Caki2 (cell line): ENCODE data around the gene RALGPS2. TPM values are rescaled to one million over a fixed set of nuclear protein-coding genes. Genes with fewer than 3 reads are reported as not detected.

Experiments
- DNase-seq: peaks from one replicate; pipeline ENCODE4 v3.0.0-alpha.2; 2015; ENCODE audit warnings: low read depth
- in situ Hi-C: cut with HindIII; loops from 2 replicates; pipeline ENCODE4 v1.10.0; 2016; ENCODE audit warnings: low sequenced_read_pairs, low pct_unique_long_range_greater_than_20kb, mixed read lengths
- total RNA-seq: library from RNA; depleted of rRNA; stranded (reverse); fragments of >200 nt; shearing (Covaris generic); gene quantifications from 2 replicates; pipeline ENCODE4 v1.2.3, GENCODE V29; 2014; ENCODE audit warnings: low replicate concordance

Gene RALGPS2
- total RNA-seq, 1 experiment from 2014 or later = 10.3 TPM

DNA sequence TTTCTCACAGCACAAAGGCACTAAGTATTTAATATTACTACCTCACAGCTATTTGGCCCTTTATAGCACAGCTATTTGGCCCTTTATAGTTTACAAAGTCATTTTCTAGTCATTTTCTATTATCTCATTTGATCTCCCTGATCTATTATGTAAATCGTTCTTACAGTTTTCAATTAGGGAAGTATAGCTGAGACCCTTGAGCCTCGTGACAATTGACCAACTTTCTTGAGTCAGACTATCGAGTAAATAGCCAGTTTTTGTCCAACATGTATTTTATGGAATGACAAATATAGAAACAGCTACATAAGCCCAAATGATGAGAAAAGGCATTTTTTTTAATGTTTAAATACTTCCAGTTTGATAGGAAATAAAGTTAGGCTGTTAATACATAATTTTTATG, 152.9 kb downstream of the RALGPS2 start:
- in situ Hi-C loops = no loop called here

DNA sequence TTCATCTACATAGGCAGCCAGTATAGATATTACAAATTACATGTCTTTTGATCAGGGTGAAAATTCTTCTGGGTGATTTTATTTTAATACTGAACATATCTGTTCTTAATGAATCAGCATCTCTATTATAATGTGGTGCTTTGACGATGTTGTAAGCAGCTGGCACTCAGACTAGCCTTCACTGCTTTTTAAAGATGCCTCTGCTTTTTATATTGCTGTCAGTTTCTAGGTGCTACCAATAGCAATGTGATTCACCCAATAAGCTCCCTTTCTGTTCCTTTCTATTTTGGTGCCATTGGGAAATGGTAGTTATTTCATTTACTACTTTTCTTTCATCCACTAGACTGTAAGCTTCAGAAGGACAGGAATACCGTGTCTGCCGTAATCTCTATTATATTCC, 156.9 kb downstream of the RALGPS2 start:
- in situ Hi-C loops = no loop called here

More for the DNA sequence above, 152.9 kb downstream of the RALGPS2 start:
- DNase-seq = no peak

DNA sequence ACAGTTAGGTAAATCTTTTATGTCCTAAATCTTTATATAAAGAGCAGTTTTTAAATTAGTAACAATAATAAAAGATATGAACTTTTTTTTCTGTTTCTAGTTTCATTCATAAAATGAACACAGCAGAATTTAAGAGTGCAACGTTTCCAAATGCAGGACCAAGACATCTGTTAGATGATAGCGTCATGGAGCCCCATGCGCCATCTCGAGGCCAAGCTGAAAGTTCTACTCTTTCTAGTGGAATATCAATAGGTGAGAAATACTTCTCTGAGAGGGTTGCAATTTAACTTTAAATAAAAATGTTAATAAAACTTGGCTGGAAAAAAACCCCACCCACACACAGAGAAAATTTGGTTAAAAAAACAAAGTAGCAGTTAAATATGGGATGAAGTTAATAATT, 160.8 kb downstream of the RALGPS2 start:
- in situ Hi-C loops = no loop called here
- no peak for DNase-seq

More for the DNA sequence above, 156.9 kb downstream of the RALGPS2 start:
- DNase-seq = no peak

DNA sequence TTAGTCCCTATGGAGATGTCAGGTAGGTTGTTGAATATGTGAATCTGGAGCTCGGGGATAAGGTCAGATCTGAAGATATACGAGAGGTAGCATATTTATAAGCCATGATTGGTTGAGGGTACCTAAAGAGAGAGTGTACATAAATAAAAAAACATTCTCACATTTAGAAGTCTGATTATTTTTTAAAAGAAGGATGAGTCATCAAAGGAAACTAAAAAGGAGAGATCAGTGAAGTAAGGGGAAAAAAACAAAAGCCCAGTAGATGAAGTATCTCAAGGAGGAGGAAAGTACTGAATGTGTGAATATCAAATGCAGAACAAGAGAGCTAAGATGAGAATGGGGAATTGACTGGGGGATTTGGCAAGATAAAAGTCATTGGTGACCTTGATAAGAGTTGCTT, 161.5 kb downstream of the RALGPS2 start:
- in situ Hi-C loops = no loop called here
- DNase-seq = no peak

DNA sequence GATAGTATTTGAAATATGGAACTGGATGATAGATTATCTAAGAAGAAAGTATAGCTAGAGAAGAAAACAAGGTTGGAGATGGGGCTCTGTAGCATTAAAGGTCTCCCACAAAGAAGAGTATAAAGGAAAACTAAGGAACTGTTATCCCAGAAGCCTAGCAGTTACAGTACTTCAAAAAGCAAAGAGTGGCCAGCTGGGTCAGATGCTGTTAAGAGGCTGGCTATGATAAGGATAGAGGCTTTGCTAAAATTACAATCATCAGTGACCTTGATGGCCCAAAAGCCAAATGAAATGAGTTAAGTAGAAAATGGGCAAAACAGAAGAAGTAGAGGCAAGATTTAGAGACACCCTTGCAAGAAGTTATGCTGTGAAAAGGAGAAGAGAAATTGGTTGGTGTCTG, 170.9 kb downstream of the RALGPS2 start:
- DNase-seq = no peak
- in situ Hi-C loops = no loop called here

DNA sequence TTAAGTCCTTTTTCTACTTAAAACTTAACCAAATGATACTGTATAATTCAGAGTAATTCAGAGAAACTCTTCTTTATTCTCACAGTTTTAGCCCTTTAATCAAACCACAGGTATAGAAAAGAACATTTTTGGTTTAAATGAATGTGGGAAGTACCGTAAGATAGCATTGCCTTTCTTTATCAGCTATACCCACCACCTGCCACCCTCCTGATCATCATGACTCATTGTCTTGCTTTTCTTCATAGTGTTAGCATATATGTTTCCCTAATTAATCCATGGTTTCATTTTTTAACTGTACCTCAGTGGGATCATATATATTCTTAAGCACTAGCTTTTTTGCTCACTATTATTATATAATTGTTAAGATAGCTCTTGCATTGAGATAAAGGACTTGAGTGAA, 173.4 kb downstream of the RALGPS2 start:
- in situ Hi-C loops = no loop called here
- DNase-seq = no peak

DNA sequence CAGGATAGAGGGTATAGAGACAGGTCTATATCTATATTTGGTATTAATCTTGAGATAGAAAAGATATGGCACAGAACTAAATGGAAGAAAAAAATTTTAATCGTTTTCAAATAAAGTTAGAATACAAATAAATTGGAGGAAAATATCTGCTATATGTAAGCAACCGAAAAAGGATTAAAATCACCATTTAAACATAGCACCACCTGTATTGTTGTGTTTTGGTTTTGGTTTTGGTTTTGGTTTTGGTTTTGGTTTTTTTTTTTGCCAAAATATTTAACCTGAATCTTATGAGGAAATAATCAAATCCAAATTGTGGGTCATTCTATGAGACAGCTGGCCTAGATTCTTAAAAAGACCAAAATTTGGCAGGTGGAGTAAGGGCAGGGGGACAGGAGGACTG, 174.4 kb downstream of the RALGPS2 start:
- in situ Hi-C loops = no loop called here
- DNase-seq = no peak

DNA sequence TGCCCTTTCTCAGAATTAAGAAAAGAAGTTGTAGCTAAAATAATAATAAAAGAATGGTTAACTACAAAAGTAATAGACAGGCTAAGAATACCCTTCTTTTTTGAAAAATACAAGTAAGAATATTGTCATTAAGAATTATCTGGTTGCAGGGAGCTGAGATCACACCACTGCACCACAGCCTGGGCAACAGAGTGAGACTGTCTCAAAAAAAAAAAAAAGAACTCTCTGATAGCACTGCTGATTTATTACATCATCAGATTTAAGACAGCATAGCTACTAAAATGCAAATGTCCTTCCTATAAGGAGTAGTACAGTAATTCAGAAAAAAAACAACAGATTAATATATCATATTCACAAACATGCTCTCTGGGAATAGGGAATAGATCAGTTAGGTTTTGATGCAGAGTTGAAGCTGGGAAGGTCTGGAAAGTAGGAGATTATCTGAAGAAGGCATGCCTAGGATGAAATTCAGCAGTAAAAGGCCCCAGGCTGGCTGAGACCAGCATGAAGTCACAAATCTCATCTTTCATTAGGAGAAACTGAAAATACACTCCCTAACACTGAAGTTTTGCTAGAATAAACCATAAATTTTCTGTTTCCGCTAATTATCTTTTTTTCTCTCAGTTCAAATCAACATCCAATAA, 176.6 kb downstream of the RALGPS2 start:
- DNase-seq = no peak
- in situ Hi-C loops = no loop called here

DNA sequence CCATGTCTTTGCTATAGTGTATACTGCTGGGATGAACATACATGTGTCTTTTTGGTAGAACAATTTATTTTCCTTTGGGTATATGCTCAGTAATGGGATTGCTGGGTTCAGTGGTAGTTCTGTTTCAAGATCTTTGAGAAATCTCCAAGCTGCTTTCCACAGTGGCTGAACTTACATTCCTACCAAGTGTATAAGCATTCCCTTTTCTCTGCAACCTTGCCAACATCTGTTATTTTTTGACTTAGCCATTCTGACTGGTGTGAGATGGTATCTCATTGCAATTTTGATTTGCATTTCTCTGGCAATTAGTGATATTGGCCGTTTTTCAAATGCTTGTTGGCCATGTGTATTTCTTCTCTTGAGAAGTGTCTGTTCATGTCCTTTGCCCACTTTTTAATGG, 183.3 kb downstream of the RALGPS2 start:
- DNase-seq = no peak
- in situ Hi-C loops = no loop called here

DNA sequence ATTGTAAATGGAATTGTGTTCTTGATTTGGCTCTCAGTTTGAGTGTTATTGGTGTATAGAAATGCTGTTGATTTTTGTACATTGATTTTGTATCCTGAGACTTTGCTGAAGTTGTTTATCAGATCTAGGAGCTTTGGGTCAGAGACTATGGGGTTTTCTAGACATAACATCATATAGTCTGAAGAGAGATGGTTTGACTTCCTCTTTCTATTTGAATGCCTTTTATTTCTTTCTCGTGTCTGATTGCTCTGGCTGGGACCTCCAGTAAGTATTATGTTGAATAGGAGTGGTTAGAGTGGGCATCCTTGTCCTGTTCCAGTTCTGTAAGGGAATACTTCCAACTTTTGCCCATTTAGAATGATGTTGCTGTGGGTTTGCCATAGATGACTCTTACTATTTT, 185.0 kb downstream of the RALGPS2 start:
- in situ Hi-C loops = no loop called here
- DNase-seq = no peak

DNA sequence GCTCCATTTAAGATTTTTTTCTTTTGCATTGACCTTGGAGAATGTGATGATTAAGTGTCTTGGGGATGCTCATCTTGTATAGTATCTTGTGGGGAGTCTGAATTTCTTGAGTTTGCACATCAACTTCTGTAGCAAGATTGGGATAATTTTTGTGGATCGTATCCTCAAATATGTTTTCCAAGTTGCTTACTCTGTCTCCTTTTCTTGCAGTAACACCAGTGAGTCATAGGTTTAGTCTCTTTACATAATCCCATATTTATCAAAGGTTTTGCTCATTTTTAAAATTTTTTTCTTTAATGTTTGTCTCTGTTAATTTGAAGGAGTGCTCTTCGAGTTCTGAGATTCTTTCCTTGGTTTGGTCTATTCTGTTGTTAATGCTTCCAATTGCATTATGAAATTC, 187.6 kb downstream of the RALGPS2 start:
- in situ Hi-C loops = no loop called here
- no peak for DNase-seq

DNA sequence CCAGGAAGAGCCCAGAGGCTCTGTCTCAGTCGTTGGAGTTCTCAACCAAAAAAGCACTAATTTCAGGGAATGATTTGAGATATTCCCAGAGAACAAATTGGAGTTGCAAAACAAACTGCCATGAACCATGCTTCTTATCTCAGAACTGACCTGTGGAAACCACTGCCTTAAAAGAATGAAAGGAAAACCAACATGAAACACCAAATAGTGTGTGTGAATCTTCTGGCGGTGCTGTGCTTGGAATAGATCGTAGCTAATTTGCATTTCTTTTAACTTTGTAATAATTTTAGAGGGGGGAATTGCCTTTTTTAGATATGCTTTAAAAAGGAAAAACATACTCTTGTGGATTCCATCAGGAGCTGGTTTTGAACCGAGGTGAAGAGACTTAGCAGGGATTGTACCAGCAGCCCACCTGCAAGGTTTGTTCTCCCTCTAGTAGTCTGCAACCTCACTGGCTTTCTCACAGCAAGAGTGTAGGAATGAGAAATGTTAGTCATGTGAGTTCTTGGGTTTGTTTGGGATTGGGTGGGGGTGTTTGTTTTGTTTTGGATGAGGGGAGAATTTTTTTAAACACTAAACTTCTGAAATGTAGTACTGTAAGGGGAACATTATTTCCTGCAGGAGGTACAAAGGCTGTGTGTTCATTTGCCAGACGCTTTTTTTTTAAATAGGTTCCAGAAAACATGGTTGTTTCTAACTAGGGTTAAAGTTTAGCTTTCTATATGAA, 191.6 kb downstream of the RALGPS2 start:
- in situ Hi-C loops = no loop called here
- DNase-seq = no peak

DNA sequence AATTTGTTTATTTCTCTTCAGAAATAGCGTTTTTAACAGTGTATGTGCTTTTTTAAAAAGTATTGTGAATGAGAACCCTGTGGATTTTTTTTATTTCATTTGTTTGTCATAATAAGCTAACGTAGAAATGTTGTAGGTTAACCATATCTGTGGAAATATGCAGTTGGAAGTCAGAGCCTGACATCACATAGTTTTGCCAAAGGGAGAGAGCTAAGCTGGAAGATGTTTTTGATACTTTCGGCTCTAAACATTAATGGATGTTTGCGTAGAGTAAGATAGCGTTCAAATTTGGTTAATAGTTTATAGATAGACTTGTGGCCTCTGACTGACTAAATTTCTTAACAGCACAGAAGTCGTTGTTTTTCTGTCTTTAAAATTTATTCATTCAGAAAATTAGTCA, 193.3 kb downstream of the RALGPS2 start:
- DNase-seq = no peak

DNA sequence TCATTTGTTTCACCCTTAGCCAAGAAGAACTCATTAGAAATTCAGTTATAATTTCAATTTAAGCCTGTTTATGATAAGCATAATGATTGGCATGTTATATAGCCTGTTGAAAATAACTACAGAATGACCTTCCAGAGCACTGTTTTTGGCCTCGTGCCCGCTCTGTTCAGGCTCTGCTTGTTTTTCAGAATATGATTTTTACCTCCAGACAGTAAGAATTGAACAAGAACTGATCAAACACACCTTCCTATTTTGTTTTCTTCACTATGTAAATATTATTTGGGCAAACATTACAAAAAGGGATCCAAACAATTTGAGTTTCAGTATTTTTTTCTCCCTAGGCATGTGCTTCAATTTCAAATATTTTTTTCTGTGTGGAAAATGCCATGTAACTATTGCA, 193.9 kb downstream of the RALGPS2 start:
- no peak for DNase-seq
- in situ Hi-C loops = no loop called here

More for the DNA sequence above, 193.3 kb downstream of the RALGPS2 start:
- in situ Hi-C loops = no loop called here

DNA sequence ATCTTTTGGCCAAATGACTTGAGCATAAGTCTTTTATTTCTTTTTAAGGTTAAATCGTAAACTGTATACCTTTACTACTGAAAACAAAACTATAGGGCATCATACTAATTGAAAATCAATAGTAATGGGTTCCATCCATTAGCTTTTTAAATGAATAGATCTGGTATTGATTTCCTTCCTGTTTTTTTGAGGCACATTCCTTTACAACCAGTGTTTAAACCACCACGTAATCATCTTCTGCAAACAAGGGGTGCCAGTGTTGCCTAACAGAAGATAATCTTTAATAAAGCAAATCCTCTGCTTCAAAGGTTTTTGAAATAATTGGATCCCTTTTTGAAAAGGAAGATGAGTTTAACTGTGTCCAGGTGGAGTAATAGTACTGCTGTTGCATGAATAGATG, 194.5 kb downstream of the RALGPS2 start:
- in situ Hi-C loops = no loop called here
- no peak for DNase-seq

DNA sequence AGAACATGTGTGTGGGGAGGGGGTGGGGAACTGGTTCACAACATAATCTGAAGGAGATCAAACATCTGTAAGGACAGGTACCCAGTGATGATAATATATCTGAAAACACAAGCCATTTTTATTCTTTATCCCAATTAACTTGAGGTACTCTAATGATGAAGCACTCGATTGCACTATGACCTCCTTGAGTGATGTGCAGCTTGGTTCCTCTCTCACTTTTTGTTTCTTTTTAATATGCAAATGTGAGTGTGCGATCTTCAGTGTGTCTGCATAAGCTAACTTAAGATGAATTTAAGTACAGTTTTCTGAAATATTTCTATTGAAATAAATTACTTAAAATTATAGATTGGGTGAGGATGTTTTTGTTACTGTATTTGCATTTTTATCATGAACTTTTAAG, 196.5 kb downstream of the RALGPS2 start:
- in situ Hi-C loops = no loop called here
- no peak for DNase-seq

DNA sequence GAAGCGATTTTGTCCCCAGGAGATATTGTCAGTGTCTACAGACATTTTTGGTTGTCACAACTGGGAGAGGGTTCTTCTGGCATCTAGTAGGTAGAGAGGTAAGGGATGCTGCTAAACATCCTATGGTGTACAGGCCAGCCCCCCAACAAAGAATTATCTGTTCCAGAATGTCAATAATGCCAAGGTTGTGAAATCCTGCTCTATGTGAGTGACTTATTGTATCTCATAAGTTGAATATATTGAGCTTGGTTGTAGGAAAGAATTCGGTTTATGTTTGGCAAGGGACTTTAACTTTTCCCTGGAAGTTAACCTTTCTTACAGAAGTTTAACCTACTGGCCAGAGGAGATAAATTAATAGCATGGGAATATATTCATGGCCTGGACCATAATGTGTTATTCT, 198.5 kb downstream of the RALGPS2 start:
- in situ Hi-C loops = no loop called here
- no peak for DNase-seq

DNA sequence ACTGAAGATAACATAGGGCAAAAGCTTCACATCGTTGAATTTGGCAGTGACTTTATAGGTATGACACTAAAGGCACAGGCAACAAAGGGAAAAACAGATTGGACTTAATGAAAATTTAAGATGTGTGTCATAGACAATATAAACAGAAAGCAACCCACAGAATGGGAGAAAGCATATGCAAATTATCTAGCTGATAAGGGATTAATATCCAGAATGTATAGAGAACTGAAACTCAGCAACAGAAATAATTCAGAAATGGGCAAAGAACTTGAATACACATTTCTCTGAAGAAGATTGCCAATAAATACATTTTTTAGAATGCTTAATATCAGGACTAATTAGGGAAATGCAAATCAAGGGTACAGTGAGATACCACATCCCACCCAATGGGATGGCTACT, 201.0 kb downstream of the RALGPS2 start:
- in situ Hi-C loops = no loop called here
- no peak for DNase-seq

DNA sequence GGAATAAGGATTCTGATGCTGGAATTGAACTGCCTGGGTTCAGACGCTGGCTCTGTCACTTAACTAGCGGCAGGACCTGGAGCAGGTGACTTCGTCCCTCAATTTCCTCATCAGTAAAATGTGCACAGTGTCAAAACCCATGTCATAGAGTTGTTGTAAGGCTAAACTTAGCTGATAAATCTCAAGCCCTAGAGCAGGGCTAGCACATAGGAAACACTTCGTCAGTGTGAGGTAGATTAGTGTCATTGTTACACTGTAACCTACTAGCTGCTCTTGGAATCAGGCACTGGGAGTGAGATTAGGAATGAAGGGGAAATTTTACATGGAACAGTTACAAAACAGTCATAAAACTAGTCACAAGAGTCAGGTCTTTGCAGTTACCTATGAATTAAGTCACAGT, 202.0 kb downstream of the RALGPS2 start:
- in situ Hi-C loops = no loop called here
- DNase-seq = no peak

DNA sequence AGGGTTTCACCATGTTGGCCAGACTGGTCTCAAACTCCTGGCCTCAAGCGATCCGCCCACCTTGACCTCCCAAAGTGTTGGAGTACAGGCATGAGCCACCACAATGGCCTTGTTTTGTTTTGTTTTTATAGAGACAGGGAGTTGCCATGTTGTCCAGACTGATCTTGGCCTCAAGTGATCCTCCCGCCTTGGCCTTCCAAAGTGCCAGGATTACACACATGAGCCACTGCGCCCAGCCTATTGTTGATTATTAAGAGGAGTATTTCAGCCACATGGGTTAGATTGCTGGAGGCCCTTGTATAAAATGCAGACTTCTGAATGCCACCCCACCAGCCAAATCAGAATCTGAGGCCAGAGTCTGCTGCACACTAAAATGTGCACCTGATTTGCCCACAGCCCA, 203.0 kb downstream of the RALGPS2 start:
- no peak for DNase-seq
- in situ Hi-C loops = no loop called here
